SJCRH30 (cell line): ENCODE data around the gene DBN1. TPM values are rescaled to one million over a fixed set of nuclear protein-coding genes. Genes with fewer than 3 reads are reported as not detected.

Experiments
- DNase-seq, 2 experiments: peaks; one replicate each; pipeline ENCODE4 v3.0.0-alpha.2; 2015 to 2020
- H3K27ac ChIP-seq: fragments of 250-450 bp; sonication (Bioruptor Pico); 2 replicates; pipeline ENCODE4 v1.5.1; 2020; ENCODE audit warnings: mild to moderate bottlenecking, moderate library complexity
- H3K27me3 ChIP-seq: fragments of 250-450 bp; sonication (Bioruptor Pico); 2 replicates; pipeline ENCODE4 v1.5.1; 2020; ENCODE audit warnings: mild to moderate bottlenecking, moderate library complexity
- H3K36me3 ChIP-seq: fragments of 250-450 bp; sonication (Bioruptor Pico); 2 replicates; pipeline ENCODE4 v1.5.1; 2020; ENCODE audit warnings: mild to moderate bottlenecking, moderate library complexity
- H3K4me1 ChIP-seq: fragments of 250-450 bp; sonication (Bioruptor Pico); 2 replicates; pipeline ENCODE4 v1.5.1; 2020; ENCODE audit warnings: mild to moderate bottlenecking, moderate library complexity
- H3K4me3 ChIP-seq: fragments of 250-450 bp; sonication (Bioruptor Pico); 2 replicates; pipeline ENCODE4 v1.5.1; 2020; ENCODE audit warnings: mild to moderate bottlenecking, moderate library complexity
- H3K9me3 ChIP-seq: fragments of 250-450 bp; sonication (Bioruptor Pico); replicated peaks from 2 replicates; pipeline ENCODE4 v1.5.1; 2020; ENCODE audit warnings: mild to moderate bottlenecking, moderate library complexity
- total RNA-seq: library from RNA; depleted of rRNA; stranded (reverse); fragments of >200 nt; shearing (Covaris generic); gene quantifications from 2 replicates; pipeline ENCODE4 v1.2.3, GENCODE V29; 2014

DBN1 gene
- total RNA-seq, 1 experiment from 2014 or later, result 265 TPM

- peak; percentile 62 to 64 for DNase-seq
- Histone ChIP-seq H3K4me1 (peaks cover 16% of the 10 kb centered on the region; the same call in 1 of the 2 replicates), H3K9me3 (no peaks in the 10 kb centered on the region), H3K27me3 (no peaks in the 10 kb centered on the region), H3K4me3 (peak within 1 kb of the TSS; percentile 50), H3K36me3 (peaks cover 23% of the 10 kb centered on the region), H3K27ac (peak within 1 kb of the TSS; percentile 72)
Measured at GRCh38 chr5:177509381-177509951, 36.0 kb upstream of the DBN1 start, which contains the start of gene DOK3. DOK3 (minus strand) TSS chr5:177509826; CDS start chr5:177509540, 286 bp downstream.

- Histone ChIP-seq H3K27ac (peak overlapping the region; percentile 72), H3K4me3 (peak overlapping the region; percentile 50), H3K4me1 (peaks cover 16% of the 10 kb centered on the region; the same call in 1 of the 2 replicates), H3K9me3 (no peaks in the 10 kb centered on the region), H3K27me3 (no peaks in the 10 kb centered on the region), H3K36me3 (peaks cover 16% of the 10 kb centered on the region)
- no peak for DNase-seq
Measured at GRCh38 chr5:177508837-177509236, 35.4 kb upstream of the DBN1 start.

DNA sequence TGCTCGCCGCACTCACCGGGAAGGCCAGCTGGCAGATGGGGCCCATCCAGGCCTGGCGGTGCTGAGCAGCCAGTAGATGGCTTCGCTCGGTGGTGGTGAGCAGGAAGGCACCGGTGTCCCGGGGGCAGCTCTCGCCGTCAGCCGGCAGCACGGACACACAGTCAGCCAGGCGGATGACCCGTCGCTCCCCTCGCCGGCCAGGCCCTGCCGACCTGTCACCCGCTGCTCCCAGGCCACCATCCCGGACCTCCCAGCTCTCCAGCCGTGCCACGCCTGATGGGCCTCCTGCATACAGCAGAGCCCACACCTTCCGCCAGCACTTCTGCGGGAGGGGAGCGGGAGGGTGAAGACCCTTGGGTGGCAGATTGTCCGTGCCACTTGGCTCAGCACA is 34.8 kb upstream of the DBN1 start:
- H3K36me3 ChIP-seq, result peaks cover 12% of the 10 kb centered on the region
- H3K4me1 ChIP-seq, result peaks cover 16% of the 10 kb centered on the region; the same call in 1 of the 2 replicates
- H3K27ac ChIP-seq, result no peak overlapping the region
- no peaks in the 10 kb centered on the region for H3K9me3 ChIP-seq
- no peak for DNase-seq
- no peaks in the 10 kb centered on the region for H3K27me3 ChIP-seq
- H3K4me3 ChIP-seq, result no peak overlapping the region

DNA sequence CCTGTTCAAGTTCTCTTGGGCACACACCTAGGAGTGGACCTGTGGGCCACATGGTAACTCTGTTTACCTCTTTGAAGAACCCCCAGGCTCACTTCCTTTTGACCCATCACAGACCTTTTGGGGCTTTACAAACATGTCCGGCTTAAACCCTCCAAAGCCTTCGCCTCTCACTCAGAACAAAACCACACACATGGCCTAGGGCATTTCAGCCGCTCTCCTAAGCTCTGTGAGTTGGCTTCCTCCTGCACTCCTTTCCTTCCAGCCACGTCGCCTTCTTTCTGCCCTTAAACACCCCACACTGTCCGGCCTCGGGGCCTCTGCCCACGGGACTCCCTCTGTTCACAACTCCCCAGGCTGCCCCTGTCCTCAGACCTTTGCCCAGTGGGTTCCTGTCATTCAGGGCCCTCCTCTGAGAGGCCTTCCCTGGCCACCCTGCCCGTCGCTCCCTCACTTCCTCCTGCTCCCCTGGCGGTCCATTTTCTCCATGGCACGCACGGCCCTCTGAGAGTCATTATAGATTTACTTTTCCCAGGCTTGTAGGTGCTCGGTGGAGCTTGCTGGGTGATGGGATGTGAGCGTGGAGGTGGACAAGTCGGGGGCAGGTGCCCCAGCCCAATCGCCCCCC is 34.3 kb upstream of the DBN1 start:
- DNase-seq, result no peak
- no peaks in the 10 kb centered on the region for H3K9me3 ChIP-seq
- peaks cover 16% of the 10 kb centered on the region; the same call in 1 of the 2 replicates for H3K4me1 ChIP-seq
- no peak overlapping the region for H3K4me3 ChIP-seq
- peaks cover 10% of the 10 kb centered on the region for H3K36me3 ChIP-seq
- H3K27ac ChIP-seq, result no peak overlapping the region
- no peaks in the 10 kb centered on the region for H3K27me3 ChIP-seq

DNA sequence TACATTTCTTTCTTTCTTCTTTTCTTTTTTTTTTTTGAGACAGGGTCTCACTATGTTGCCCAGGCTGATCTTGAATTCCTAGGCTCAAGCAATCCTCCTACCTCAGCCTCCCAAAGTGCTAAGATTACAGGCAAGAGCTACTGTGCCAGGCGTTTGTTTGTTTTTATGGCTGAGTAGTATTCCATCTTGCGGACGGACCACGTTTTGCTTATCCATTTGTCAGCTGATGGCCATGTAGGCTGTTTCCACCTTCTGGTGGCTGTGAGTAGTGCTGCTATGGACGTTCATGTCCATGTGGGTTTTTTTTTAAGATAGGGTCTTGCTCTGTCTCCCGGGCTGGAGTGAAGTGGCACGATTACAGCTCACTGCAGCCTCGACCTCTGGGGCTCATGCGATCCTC is 33.7 kb upstream of the DBN1 start:
- no peak overlapping the region for H3K4me3 ChIP-seq
- H3K9me3 ChIP-seq, result no peaks in the 10 kb centered on the region
- peak in 1 of 2 experiments; percentile 36 for DNase-seq
- H3K4me1 ChIP-seq, result peaks cover 16% of the 10 kb centered on the region; the same call in 1 of the 2 replicates
- H3K27me3 ChIP-seq, result no peaks in the 10 kb centered on the region
- peaks cover 10% of the 10 kb centered on the region; the same call in 1 of the 2 replicates for H3K36me3 ChIP-seq
- no peak overlapping the region for H3K27ac ChIP-seq

- Histone ChIP-seq H3K9me3 (no peaks in the 10 kb centered on the region), H3K4me1 (peaks cover 22% of the 10 kb centered on the region), H3K4me3 (no peak overlapping the region), H3K27me3 (no peaks in the 10 kb centered on the region), H3K36me3 (no peaks in the 10 kb centered on the region), H3K27ac (no peak overlapping the region)
- DNase-seq, result no peak
Measured at GRCh38 chr5:177505075-177505474, 31.6 kb upstream of the DBN1 start.

- no peaks in the 10 kb centered on the region for H3K9me3 ChIP-seq
- no peaks in the 10 kb centered on the region for H3K27me3 ChIP-seq
- H3K36me3 ChIP-seq, result no peaks in the 10 kb centered on the region
- H3K4me1 ChIP-seq, result peaks cover 17% of the 10 kb centered on the region
- no peak for DNase-seq
- H3K27ac ChIP-seq, result no peak overlapping the region
- H3K4me3 ChIP-seq, result no peak overlapping the region
Measured at GRCh38 chr5:177504086-177505056, 30.9 kb upstream of the DBN1 start.

GRCh38 chr5:177503351-177504085 is 30.1 kb upstream of the DBN1 start:
- DNase-seq, result no peak
- Histone ChIP-seq H3K4me3 (no peak overlapping the region), H3K9me3 (no peaks in the 10 kb centered on the region), H3K36me3 (no peaks in the 10 kb centered on the region), H3K27me3 (no peaks in the 10 kb centered on the region), H3K4me1 (peaks cover 9% of the 10 kb centered on the region), H3K27ac (no peak overlapping the region)

DNA sequence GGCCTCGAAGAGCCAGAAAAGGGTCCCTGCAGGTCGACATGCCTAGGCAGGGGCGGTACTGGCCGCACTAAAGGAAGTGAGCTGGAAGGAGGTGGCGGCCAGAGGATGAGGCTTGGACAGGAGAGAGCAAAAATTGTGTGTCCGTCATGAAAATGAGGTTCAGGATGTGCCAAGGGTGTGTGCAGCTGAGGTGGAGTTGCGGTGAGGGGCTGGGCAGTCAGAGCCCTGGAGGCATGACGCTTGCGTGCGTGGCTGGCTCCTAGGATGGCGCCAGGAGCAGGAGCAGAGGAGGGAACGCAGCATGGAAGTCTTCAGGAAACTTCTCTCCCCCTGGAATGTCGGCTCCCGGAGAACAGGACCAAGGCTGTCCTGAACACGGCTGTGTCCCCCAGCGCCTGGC is 29.5 kb upstream of the DBN1 start:
- Histone ChIP-seq H3K27ac (no peak overlapping the region), H3K4me1 (peaks cover 15% of the 10 kb centered on the region)

DNA sequence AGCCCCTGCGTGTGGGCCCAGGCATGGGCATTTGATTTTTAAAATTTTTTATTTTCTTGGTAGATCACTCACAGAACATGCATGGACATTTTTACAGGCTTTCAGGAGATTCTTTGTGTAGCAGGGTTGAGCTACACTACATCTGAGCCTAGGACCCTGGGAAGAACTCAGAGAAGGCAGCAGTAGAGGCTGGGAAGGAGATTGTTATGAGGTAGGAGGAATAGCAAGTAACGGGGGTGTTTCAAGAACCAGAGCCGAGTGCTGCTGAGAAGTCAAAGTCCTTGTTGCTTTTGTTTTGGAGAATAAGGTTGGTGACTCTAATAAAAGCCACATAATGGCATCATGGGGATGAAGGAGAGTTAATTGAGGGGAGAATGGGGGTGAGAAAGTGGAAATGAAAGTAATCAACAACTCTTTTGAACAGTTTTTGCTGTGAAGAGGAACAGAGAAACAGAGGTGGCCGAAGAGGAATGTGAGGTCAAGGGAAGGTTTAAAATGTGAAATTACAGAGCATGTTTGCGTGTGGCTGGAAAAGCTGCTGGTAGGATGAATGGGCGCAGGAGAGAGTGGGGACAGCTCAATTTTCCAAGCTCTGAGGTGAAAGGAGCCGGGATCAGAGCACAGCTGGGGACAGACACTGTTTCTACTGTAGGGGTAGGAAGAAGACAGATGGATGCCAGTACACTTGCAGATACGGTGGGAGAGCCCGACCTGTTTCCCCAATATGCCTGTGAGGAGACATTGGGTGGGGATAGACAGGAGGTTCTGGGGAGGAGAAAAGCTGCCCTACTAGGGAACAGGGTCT is 28.6 kb upstream of the DBN1 start:
- H3K27me3 ChIP-seq, result no peaks in the 10 kb centered on the region
- H3K4me1 ChIP-seq, result peaks cover 15% of the 10 kb centered on the region
- H3K4me3 ChIP-seq, result no peak overlapping the region
- no peak overlapping the region for H3K27ac ChIP-seq
- H3K9me3 ChIP-seq, result no peaks in the 10 kb centered on the region
- no peak for DNase-seq
- no peaks in the 10 kb centered on the region for H3K36me3 ChIP-seq

More for the DNA sequence above, 29.5 kb upstream of the DBN1 start:
- no peaks in the 10 kb centered on the region for H3K9me3 ChIP-seq
- no peaks in the 10 kb centered on the region for H3K36me3 ChIP-seq
- DNase-seq, result no peak
- no peak overlapping the region for H3K4me3 ChIP-seq
- H3K27me3 ChIP-seq, result no peaks in the 10 kb centered on the region

GRCh38 chr5:177500685-177501522 is 27.5 kb upstream of the DBN1 start:
- Histone ChIP-seq H3K4me1 (peaks cover 17% of the 10 kb centered on the region), H3K9me3 (no peaks in the 10 kb centered on the region), H3K36me3 (no peaks in the 10 kb centered on the region), H3K27ac (no peak overlapping the region), H3K27me3 (no peaks in the 10 kb centered on the region), H3K4me3 (no peak overlapping the region)
- peak; percentile 91 to 96 for DNase-seq

- no peak for DNase-seq
- no peaks in the 10 kb centered on the region for H3K9me3 ChIP-seq
- no peak overlapping the region for H3K4me3 ChIP-seq
- H3K27ac ChIP-seq, result no peak overlapping the region
- no peaks in the 10 kb centered on the region for H3K27me3 ChIP-seq
- peaks cover 27% of the 10 kb centered on the region for H3K4me1 ChIP-seq
- H3K36me3 ChIP-seq, result no peaks in the 10 kb centered on the region
Measured at GRCh38 chr5:177499842-177500241, 26.4 kb upstream of the DBN1 start.
